Measurements from ENCODE around the gene L2HGDH. TPM values are rescaled to one million over a fixed set of nuclear protein-coding genes. Genes with fewer than 3 reads are reported as not detected.
A peak's percentile ranks its signal among the peaks of the same experiment; 100 is the strongest.
"Not testable (repeated sequence)": the region's sequence is repeated elsewhere in the genome, so short reads cannot be mapped to it uniquely, and the experiment has no call there.

Gene L2HGDH
- 10 to 100 TPM in 2 of 3 donors, 1 to 10 TPM in 1; 8.6 to 13.7 (median 10.4) TPM for polyA plus RNA-seq (ENCODE audit: insufficient read length in 3 of 3)
- long read RNA-seq, donor 1 = 0 reads
- long read RNA-seq, donor 2, full-length matches to known transcripts = 1 of 7 reads
- long read RNA-seq, donor 2, partial matches to known transcripts = 6 of 7 reads
- long read RNA-seq, donor 2, other reads (novel, unspliced or antisense) = 0 of 7 reads
- long read RNA-seq, donor 3, full-length matches to known transcripts = 2 of 2 reads
- long read RNA-seq, donor 3, partial matches to known transcripts = 0 of 2 reads
- long read RNA-seq, donor 3, other reads (novel, unspliced or antisense) = 0 of 2 reads
- long read RNA-seq, donor 4, partial matches to known transcripts = 0 of 2 reads
- long read RNA-seq, donor 4, other reads (novel, unspliced or antisense) = 0 of 2 reads
- long read RNA-seq, donor 5, full-length matches to known transcripts = 1 of 11 reads
- long read RNA-seq, donor 5, partial matches to known transcripts = 10 of 11 reads
- long read RNA-seq, donor 5, other reads (novel, unspliced or antisense) = 0 of 11 reads
- long read RNA-seq, donor 6, partial matches to known transcripts = 0 of 2 reads
- long read RNA-seq, donor 6, other reads (novel, unspliced or antisense) = 0 of 2 reads
- long read RNA-seq, donor 7 = 0 reads
- long read RNA-seq, donor 8, full-length matches to known transcripts = 2 of 2 reads
- long read RNA-seq, donor 8, partial matches to known transcripts = 0 of 2 reads
- long read RNA-seq, donor 8, other reads (novel, unspliced or antisense) = 0 of 2 reads
- long read RNA-seq, donor 9, full-length matches to known transcripts = 3 of 9 reads
- long read RNA-seq, donor 9, partial matches to known transcripts = 6 of 9 reads
- long read RNA-seq, donor 9, other reads (novel, unspliced or antisense) = 0 of 9 reads
- long read RNA-seq, donor 10, full-length matches to known transcripts = 3 of 3 reads
- long read RNA-seq, donor 10, partial matches to known transcripts = 0 of 3 reads
- long read RNA-seq, donor 10, other reads (novel, unspliced or antisense) = 0 of 3 reads
- long read RNA-seq, donor 11, full-length matches to known transcripts = 2 of 2 reads
- long read RNA-seq, donor 11, partial matches to known transcripts = 0 of 2 reads
- long read RNA-seq, donor 11, other reads (novel, unspliced or antisense) = 0 of 2 reads
- long read RNA-seq, donor 12, full-length matches to known transcripts = 4 of 4 reads
- long read RNA-seq, donor 12, partial matches to known transcripts = 0 of 4 reads
- long read RNA-seq, donor 12, other reads (novel, unspliced or antisense) = 0 of 4 reads
- long read RNA-seq, donor 13, full-length matches to known transcripts = 2 of 24 reads
- long read RNA-seq, donor 13, partial matches to known transcripts = 22 of 24 reads
- long read RNA-seq, donor 13, other reads (novel, unspliced or antisense) = 0 of 24 reads
- long read RNA-seq, donor 14 = 0 reads
- long read RNA-seq, donor 15 = 0 reads
- long read RNA-seq, donor 16 = 0 reads

GRCh38 chr14:50311972-50312733 lies at the start of gene L2HGDH, which contains the start of gene DMAC2L:
L2HGDH (minus strand) TSS chr14:50312229; CDS start chr14:50312150, 79 bp downstream.
DMAC2L (plus strand) TSS chr14:50312324; CDS start chr14:50321488, 9,164 bp downstream.
- peak; percentile 96 for DNase-seq

GRCh38 chr14:50360851-50361250 lies 48.8 kb upstream of the L2HGDH start:
- DNase-seq = no peak

DNA sequence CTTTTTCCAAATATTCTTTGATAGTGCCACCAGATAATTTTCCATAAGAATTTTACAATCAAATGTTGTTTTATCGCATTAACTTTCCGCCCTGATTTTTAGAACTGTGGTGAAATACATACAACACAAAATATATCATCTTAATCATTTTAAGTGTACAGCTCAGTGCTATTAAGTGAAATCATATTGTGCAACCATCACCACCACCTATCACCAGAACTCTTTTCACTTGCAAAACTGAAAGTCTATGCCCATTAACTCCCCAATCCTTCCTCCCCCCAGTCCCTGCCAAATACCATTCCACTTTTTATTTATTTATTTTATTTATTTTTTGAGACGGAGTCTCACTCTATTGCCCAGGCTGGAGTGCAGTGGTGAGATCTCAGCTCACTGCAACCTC lies 48.1 kb upstream of the L2HGDH start:
- DNase-seq = no peak

- DNase-seq = no peak
Measured at GRCh38 chr14:50359631-50360030, 47.6 kb upstream of the L2HGDH start.

DNA sequence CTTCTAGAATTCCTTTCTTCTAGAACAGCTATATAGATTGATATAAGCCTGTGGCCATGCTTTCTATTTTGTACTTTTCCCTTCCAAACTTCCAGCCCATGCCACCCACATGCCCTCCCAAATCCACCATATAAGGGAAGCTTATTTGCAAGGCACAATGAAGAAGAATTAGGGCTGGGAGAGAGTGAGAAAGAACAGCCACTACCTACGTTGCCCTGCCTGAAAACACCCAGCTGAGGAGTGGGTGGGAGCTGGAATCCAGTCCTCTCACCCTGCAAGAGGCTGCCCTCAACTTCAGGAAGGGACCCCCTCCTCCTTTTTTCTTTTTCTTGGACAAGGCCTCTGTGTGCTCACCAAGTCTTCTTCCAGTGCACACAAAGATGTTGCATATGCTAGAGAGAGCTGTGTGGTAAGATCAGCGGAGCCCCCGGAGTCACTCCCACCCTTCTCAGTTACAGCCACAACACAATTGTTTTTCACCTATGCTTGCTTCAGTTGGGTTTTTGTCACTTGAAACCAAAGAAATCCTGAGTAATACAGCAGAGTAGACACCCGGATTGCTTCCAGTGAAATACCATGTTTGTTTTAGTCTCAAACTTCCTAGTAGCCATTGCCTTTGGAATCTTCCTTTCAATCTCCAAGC lies 45.8 kb upstream of the L2HGDH start:
- DNase-seq = peak; percentile 61

DNA sequence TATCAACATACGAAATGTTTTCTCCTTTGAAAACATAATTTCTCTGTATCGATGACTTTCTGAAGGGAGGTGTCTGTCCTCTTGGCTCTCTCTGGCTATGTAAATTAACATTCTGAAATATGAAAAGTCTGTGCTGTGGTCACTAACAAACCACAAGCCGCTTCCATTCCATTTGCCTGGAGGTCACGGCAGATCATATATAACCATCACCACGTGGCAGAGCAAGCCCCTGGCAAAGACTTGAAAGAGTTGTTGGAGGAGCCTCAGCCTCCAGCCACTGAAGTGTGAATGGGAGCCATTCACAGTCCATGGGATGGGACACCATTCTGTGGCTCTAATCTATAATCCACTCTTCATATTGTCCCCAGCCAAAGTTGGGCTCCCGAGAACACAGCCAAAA lies 45.1 kb upstream of the L2HGDH start:
- DNase-seq = no peak

DNA sequence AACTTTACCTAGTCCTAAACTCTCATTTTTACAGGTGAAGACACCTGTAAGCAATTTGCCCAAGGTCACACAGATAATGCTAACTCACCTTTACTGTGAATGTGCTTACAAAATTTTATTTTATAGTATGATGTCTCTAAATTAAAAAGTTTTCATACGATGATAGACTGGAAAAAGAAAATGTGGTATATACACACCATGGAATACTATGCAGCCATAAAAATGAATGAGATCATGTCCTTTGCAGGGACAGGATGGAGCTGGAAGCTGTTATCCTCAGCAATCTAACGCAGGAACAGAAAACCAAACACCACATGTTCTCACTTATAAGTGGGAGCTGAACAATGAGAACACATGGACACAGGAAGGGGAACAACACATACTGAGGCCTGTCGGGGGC lies 44.3 kb upstream of the L2HGDH start:
- not testable (repeated sequence) for DNase-seq

DNA sequence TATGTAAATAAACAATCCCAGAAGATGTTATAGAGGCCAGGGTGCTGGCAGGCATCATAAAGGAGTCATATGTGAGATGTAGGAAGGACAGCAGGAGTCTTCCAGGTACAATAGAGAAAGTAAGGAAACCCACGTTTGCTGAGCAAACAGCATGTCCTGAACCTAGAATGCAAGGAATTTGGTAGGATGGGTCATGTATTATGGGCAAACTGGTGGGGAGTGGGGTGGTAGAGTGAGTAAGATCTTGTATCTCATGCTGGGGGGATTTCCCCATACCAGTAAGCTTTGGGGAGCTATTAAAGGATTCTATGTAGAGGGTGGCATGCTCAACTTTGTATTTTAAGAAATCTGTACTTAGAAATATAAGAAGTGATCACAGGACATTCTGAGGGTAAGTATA lies 43.7 kb upstream of the L2HGDH start:
- no peak for DNase-seq

GRCh38 chr14:50354527-50354926 lies 42.5 kb upstream of the L2HGDH start:
- no peak for DNase-seq

GRCh38 chr14:50353126-50353525 lies 41.1 kb upstream of the L2HGDH start:
- DNase-seq = no peak

DNA sequence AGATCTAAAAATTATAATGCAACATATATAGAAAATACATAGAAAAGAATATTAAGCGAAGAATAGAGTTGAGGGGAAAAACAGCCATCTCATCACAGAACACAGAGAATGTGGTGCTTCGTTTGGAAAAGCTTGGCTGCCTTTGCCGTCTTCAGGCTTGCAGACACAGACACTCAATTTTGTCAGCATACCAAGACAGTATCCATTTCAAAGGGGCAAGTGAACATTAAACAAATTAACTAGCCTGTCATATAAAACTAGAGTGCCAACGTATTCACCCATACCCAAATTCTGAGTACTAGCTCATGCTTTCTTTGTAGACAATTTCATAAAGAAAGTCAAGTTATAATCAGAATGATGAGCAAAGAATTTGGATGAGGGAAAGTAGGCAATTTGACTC lies 40.6 kb upstream of the L2HGDH start:
- DNase-seq = no peak

GRCh38 chr14:50350975-50351374 lies 38.9 kb upstream of the L2HGDH start:
- DNase-seq = no peak

- no peak for DNase-seq
Measured at GRCh38 chr14:50348933-50349332, 36.9 kb upstream of the L2HGDH start.

DNA sequence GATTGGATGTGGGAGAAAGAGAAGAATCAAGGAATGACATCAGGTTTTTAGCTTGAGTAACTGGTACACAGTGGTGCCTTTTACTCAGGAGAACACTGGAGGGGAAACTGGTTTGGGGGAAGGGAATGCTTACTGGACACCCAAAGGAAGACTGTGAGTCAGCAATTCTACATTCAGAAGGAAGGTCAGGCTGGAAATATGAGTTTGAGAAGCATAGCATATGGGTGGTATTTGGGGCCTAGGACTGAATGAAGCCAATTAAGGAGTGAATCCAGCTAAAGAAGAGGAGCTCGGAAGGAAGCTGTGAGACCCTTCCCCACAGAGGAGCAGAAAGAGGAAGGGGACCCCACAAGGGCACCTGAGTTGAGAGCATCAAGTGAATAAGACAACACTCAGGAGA lies 35.5 kb upstream of the L2HGDH start:
- DNase-seq = no peak

GRCh38 chr14:50345846-50346422 lies 33.9 kb upstream of the L2HGDH start:
- DNase-seq = peak; percentile 64

DNA sequence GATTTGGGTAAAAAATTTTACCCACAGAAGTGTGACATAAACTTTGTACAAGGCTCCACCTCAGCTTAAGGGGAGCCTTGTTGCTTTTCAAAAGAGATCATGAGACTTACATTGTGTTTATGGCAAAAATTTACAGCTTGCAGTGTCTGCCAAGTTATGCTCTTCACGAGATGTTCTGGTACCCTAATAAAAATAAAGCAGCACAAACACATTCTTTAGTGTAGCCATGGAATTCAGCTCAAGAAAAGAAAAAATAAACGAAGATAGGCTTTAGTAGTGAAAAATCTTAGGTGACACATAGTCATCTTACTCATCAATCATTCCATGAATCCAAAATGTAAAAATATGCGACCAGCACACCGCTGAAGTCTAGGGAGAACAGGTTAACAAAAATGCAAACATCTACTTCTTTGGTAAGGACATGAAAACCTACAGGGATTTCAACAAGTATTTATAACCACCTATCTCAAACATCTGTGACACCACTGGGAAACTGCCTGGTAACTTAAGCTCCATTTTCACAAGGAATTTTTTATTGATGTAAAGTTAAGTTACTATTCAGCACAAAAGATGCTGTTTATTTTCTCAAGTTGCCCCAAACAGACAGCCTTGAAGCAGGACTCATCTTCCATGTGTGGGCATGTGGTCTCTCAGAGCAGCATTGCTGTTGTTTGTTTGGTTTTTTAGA lies 33.0 kb upstream of the L2HGDH start:
- DNase-seq = no peak

DNA sequence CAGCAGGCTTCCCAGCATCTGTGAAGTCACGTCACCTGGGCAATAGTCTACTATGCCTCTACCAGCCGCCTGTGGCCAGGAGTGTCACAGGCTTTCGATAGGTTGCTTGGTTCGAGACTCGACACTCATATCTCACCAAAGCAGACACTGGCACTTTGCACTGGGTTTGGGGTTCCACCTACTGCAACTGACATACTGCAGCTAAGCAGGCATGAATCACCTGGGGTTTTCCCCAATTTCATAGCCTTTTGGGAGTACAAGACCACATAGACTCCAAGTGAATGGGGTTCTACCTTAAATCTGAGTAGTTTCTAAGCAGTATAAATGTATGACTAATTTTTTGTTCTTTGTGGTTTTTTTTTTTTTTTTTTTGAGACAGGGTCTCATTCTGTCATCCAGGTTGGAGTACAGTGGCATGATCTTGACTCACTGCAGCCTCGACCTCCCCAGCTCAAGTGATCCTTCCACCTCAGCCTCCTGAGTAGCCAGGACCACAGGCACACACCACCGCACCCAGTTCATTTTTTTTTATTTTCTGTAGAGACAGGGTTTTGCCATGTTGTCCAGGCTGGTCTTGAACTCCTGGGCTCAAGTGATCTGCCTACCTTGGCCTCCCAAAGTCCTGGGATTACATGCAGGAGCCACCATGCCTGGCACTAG lies 32.2 kb upstream of the L2HGDH start:
- DNase-seq = no peak

- DNase-seq = no peak
Measured at GRCh38 chr14:50343434-50343833, 31.4 kb upstream of the L2HGDH start.
